ENCODE data around the gene PARD3B. TPM values are rescaled to one million over a fixed set of nuclear protein-coding genes. Genes with fewer than 3 reads are reported as not detected.

The PARD3B gene
- total RNA-seq, 3 donors from 2014 or later, result 0.18 to 0.48 (median 0.27) TPM

- DNase-seq, result no peak
- H3K4me1 Mint-ChIP-seq (ENCODE audit: low read depth), result no peaks in the 10 kb centered on the region
- H3K36me3 Mint-ChIP-seq (ENCODE audit: insufficient read depth), result no peaks in the 10 kb centered on the region
- no peaks in the 10 kb centered on the region for H3K9me3 Mint-ChIP-seq
- ATAC-seq, result no peak
- no peak overlapping the region for H3K4me3 Mint-ChIP-seq
- peaks cover 11% of the 10 kb centered on the region for H3K27me3 Mint-ChIP-seq (ENCODE audit: low read depth)
Measured at GRCh38 chr2:205646680-205647079, 1101.4 kb downstream of the PARD3B start.

GRCh38 chr2:205650450-205650849 is 1105.2 kb downstream of the PARD3B start:
- no peaks in the 10 kb centered on the region for H3K4me1 Mint-ChIP-seq (ENCODE audit: low read depth)
- no peak for ATAC-seq
- H3K27me3 Mint-ChIP-seq (ENCODE audit: low read depth), result no peaks in the 10 kb centered on the region
- no peak for DNase-seq
- no peaks in the 10 kb centered on the region for H3K9me3 Mint-ChIP-seq
- no peaks in the 10 kb centered on the region for H3K36me3 Mint-ChIP-seq (ENCODE audit: insufficient read depth)
- no peak overlapping the region for H3K4me3 Mint-ChIP-seq

GRCh38 chr2:205650931-205651330 is 1105.7 kb downstream of the PARD3B start:
- Mint-ChIP-seq H3K9me3 (no peaks in the 10 kb centered on the region), H3K4me3 (no peak overlapping the region), H3K4me1 (ENCODE audit: low read depth) (no peaks in the 10 kb centered on the region), H3K27me3 (ENCODE audit: low read depth) (no peaks in the 10 kb centered on the region), H3K36me3 (ENCODE audit: insufficient read depth) (no peaks in the 10 kb centered on the region)
- ATAC-seq (no peak), DNase-seq (no peak)

- no peak for ATAC-seq
- no peak for DNase-seq
- H3K27me3 Mint-ChIP-seq (ENCODE audit: low read depth), result no peaks in the 10 kb centered on the region
- H3K9me3 Mint-ChIP-seq, result no peaks in the 10 kb centered on the region
- no peaks in the 10 kb centered on the region for H3K36me3 Mint-ChIP-seq (ENCODE audit: insufficient read depth)
- H3K4me3 Mint-ChIP-seq, result no peak overlapping the region
- no peaks in the 10 kb centered on the region for H3K4me1 Mint-ChIP-seq (ENCODE audit: low read depth)
Measured at GRCh38 chr2:205651719-205652118, 1106.4 kb downstream of the PARD3B start.

- DNase-seq (no peak), ATAC-seq (no peak)
- no peak overlapping the region for H3K4me3 Mint-ChIP-seq
- peaks cover 2% of the 10 kb centered on the region for H3K4me1 Mint-ChIP-seq (ENCODE audit: low read depth)
- H3K36me3 Mint-ChIP-seq (ENCODE audit: insufficient read depth), result no peaks in the 10 kb centered on the region
- H3K9me3 Mint-ChIP-seq, result no peaks in the 10 kb centered on the region
- no peaks in the 10 kb centered on the region for H3K27me3 Mint-ChIP-seq (ENCODE audit: low read depth)
Measured at GRCh38 chr2:205654878-205655605, 1109.8 kb downstream of the PARD3B start.

GRCh38 chr2:205655779-205656456 is 1110.6 kb downstream of the PARD3B start:
- ATAC-seq, result no peak
- Mint-ChIP-seq H3K4me1 (ENCODE audit: low read depth) (peaks cover 11% of the 10 kb centered on the region), H3K36me3 (ENCODE audit: insufficient read depth) (no peaks in the 10 kb centered on the region), H3K4me3 (no peak overlapping the region), H3K9me3 (no peaks in the 10 kb centered on the region), H3K27me3 (ENCODE audit: low read depth) (peaks cover 3% of the 10 kb centered on the region)
- no peak for DNase-seq

- Mint-ChIP-seq H3K27me3 (ENCODE audit: low read depth) (peaks cover 3% of the 10 kb centered on the region), H3K36me3 (ENCODE audit: insufficient read depth) (no peaks in the 10 kb centered on the region), H3K9me3 (no peaks in the 10 kb centered on the region), H3K4me3 (no peak overlapping the region), H3K4me1 (ENCODE audit: low read depth) (peaks cover 16% of the 10 kb centered on the region)
- DNase-seq (no peak), ATAC-seq (no peak)
Measured at GRCh38 chr2:205656461-205656860, 1111.2 kb downstream of the PARD3B start.

- Mint-ChIP-seq H3K4me3 (no peak overlapping the region), H3K36me3 (ENCODE audit: insufficient read depth) (no peaks in the 10 kb centered on the region), H3K27me3 (ENCODE audit: low read depth) (peaks cover 3% of the 10 kb centered on the region), H3K4me1 (ENCODE audit: low read depth) (peaks cover 20% of the 10 kb centered on the region), H3K9me3 (no peaks in the 10 kb centered on the region)
- ATAC-seq (no peak), DNase-seq (no peak)
Measured at GRCh38 chr2:205656941-205657340, 1111.7 kb downstream of the PARD3B start.

- H3K4me3 Mint-ChIP-seq, result no peak overlapping the region
- H3K36me3 Mint-ChIP-seq (ENCODE audit: insufficient read depth), result no peaks in the 10 kb centered on the region
- no peak for DNase-seq
- no peaks in the 10 kb centered on the region for H3K9me3 Mint-ChIP-seq
- peaks cover 3% of the 10 kb centered on the region for H3K27me3 Mint-ChIP-seq (ENCODE audit: low read depth)
- ATAC-seq, result no peak
- H3K4me1 Mint-ChIP-seq (ENCODE audit: low read depth), result peaks cover 20% of the 10 kb centered on the region
Measured at GRCh38 chr2:205657579-205657978, 1112.3 kb downstream of the PARD3B start.

GRCh38 chr2:205658068-205658467 is 1112.8 kb downstream of the PARD3B start:
- no peak overlapping the region for H3K4me3 Mint-ChIP-seq
- peaks cover 3% of the 10 kb centered on the region for H3K27me3 Mint-ChIP-seq (ENCODE audit: low read depth)
- no peaks in the 10 kb centered on the region for H3K36me3 Mint-ChIP-seq (ENCODE audit: insufficient read depth)
- H3K4me1 Mint-ChIP-seq (ENCODE audit: low read depth), result peaks cover 20% of the 10 kb centered on the region
- ATAC-seq (no peak), DNase-seq (no peak)
- no peaks in the 10 kb centered on the region for H3K9me3 Mint-ChIP-seq

- DNase-seq, result no peak
- no peak for ATAC-seq
- peaks cover 20% of the 10 kb centered on the region for H3K4me1 Mint-ChIP-seq (ENCODE audit: low read depth)
- no peak overlapping the region for H3K4me3 Mint-ChIP-seq
- H3K27me3 Mint-ChIP-seq (ENCODE audit: low read depth), result peaks cover 3% of the 10 kb centered on the region
- H3K36me3 Mint-ChIP-seq (ENCODE audit: insufficient read depth), result no peaks in the 10 kb centered on the region
- H3K9me3 Mint-ChIP-seq, result no peaks in the 10 kb centered on the region
Measured at GRCh38 chr2:205658572-205658971, 1113.3 kb downstream of the PARD3B start.

- Mint-ChIP-seq H3K9me3 (no peaks in the 10 kb centered on the region), H3K27me3 (ENCODE audit: low read depth) (peaks cover 3% of the 10 kb centered on the region), H3K36me3 (ENCODE audit: insufficient read depth) (no peaks in the 10 kb centered on the region), H3K4me1 (ENCODE audit: low read depth) (peaks cover 20% of the 10 kb centered on the region), H3K4me3 (no peak overlapping the region)
- ATAC-seq (no peak), DNase-seq (no peak)
Measured at GRCh38 chr2:205659922-205660321, 1114.6 kb downstream of the PARD3B start.

GRCh38 chr2:205660521-205661124 is 1115.3 kb downstream of the PARD3B start:
- DNase-seq (peak; percentile 14), ATAC-seq (peak; percentile 56 to 61)
- H3K27me3 Mint-ChIP-seq (ENCODE audit: low read depth), result peaks cover 3% of the 10 kb centered on the region
- H3K36me3 Mint-ChIP-seq (ENCODE audit: insufficient read depth), result no peaks in the 10 kb centered on the region
- H3K4me3 Mint-ChIP-seq, result peak overlapping the region; percentile 14
- H3K9me3 Mint-ChIP-seq, result no peaks in the 10 kb centered on the region
- peaks cover 20% of the 10 kb centered on the region for H3K4me1 Mint-ChIP-seq (ENCODE audit: low read depth)

GRCh38 chr2:205661281-205661680 is 1116.0 kb downstream of the PARD3B start:
- Mint-ChIP-seq H3K9me3 (no peaks in the 10 kb centered on the region), H3K4me1 (ENCODE audit: low read depth) (peaks cover 20% of the 10 kb centered on the region), H3K36me3 (ENCODE audit: insufficient read depth) (no peaks in the 10 kb centered on the region), H3K27me3 (ENCODE audit: low read depth) (peaks cover 3% of the 10 kb centered on the region), H3K4me3 (no peak overlapping the region)
- ATAC-seq (no peak), DNase-seq (no peak)

Data from activated T-cell treated with anti-CD3 and anti-CD28 coated beads, Interleukin-2, amount 50 U/mL, for 4 hours (primary cell).